Measurements from ENCODE around the gene IFT80. TPM values are rescaled to one million over a fixed set of nuclear protein-coding genes. Genes with fewer than 3 reads are reported as not detected.

IFT80 gene
- polyA plus RNA-seq, 1 of the 3 experiments (the other 2 are of a cell fraction), result 10.5 TPM

- TF ChIP-seq IRF3 (IDR thresholded peaks at IDR 0.05; ENCODE audit: low read depth, low read length), result no peak
- TF ChIP-seq ZBTB33 (IDR thresholded peaks at IDR 0.05; ENCODE audit: borderline replicate concordance, low read depth), result no peak
- no peak for TF ChIP-seq NRF1 (IDR thresholded peaks at IDR 0.05; ENCODE audit: low read depth, low read length)
Measured at GRCh38 chr3:160314995-160315394, 84.0 kb downstream of the IFT80 start (continued).

- POLR2A ChIA-PET, result no interaction called here
- TF ChIP-seq RCOR1 (IDR thresholded peaks at IDR 0.05; ENCODE audit: low read length) (no peak), USF1 (IDR thresholded peaks at IDR 0.05; ENCODE audit: borderline replicate concordance, low read depth) (no peak), RXRA (IDR thresholded peaks at IDR 0.05; ENCODE audit: borderline replicate concordance, low read depth) (no peak), FOXJ3 (CRISPR knock-in tag; IDR thresholded peaks at IDR 0.05) (no peak)
- Histone ChIP-seq H3K4me3 (ENCODE audit: low read depth in 2 of 2, low read length in 1 of 2) (no peak overlapping the region), H3K4me2 (no peak overlapping the region), H2AFZ (ENCODE audit: low read depth) (no peak overlapping the region), H3K9me2 (no peaks in the 10 kb centered on the region), H3K27ac (ENCODE audit: low read depth in 2 of 2, low read length in 1 of 2) (no peak overlapping the region), H3K36me3 (replicated peaks in 1 of 2; ENCODE audit: control insufficient read depth in 1 of 2, insufficient read depth in 2 of 2, low read length in 1 of 2) (peaks cover 6 to 19% of the 10 kb centered on the region in 2 experiments), H3K9ac (no peak overlapping the region), H3K4me1 (ENCODE audit: control insufficient read depth in 1 of 2, insufficient read depth in 2 of 2, low read depth in 1 of 2, low read length in 1 of 2) (no peaks in the 10 kb centered on the region), H3K27me3 (ENCODE audit: insufficient read depth) (no peaks in the 10 kb centered on the region), H4K20me1 (ENCODE audit: insufficient read depth) (no peaks in the 10 kb centered on the region), H3K9me3 (no peaks in the 10 kb centered on the region), H3K79me2 (ENCODE audit: insufficient read depth) (no peaks in the 10 kb centered on the region), H3F3A (replicated peaks; ENCODE audit: insufficient read depth) (no peaks in the 10 kb centered on the region)
- peak; percentile 1 for DNase-seq
- CTCF ChIA-PET, result no interaction called here
- 86% methylated on average over 4 of the region's 5 CpGs for WGBS (ENCODE audit: low lambda C conversion rate)
Measured at GRCh38 chr3:160312014-160312624, 86.9 kb downstream of the IFT80 start.

GRCh38 chr3:160302806-160303205 lies 96.2 kb downstream of the IFT80 start:
- Histone ChIP-seq H3K4me3 (ENCODE audit: low read depth in 2 of 2, low read length in 1 of 2) (no peak overlapping the region), H3K27ac (ENCODE audit: low read depth in 2 of 2, low read length in 1 of 2) (no peak overlapping the region), H3K9me2 (no peaks in the 10 kb centered on the region; the same call in 1 of the 2 replicates), H3K79me2 (ENCODE audit: insufficient read depth) (no peaks in the 10 kb centered on the region), H3K4me2 (no peak overlapping the region), H3K4me1 (ENCODE audit: control insufficient read depth in 1 of 2, insufficient read depth in 2 of 2, low read depth in 1 of 2, low read length in 1 of 2) (no peaks in the 10 kb centered on the region), H3K36me3 (replicated peaks in 1 of 2; ENCODE audit: control insufficient read depth in 1 of 2, insufficient read depth in 2 of 2, low read length in 1 of 2) (peaks cover 26 to 40% of the 10 kb centered on the region in 2 experiments), H3K9me3 (no peaks in the 10 kb centered on the region), H2AFZ (ENCODE audit: low read depth) (no peak overlapping the region), H3K9ac (no peak overlapping the region), H3F3A (replicated peaks; ENCODE audit: insufficient read depth) (peaks cover 5% of the 10 kb centered on the region), H3K27me3 (ENCODE audit: insufficient read depth) (no peaks in the 10 kb centered on the region), H4K20me1 (ENCODE audit: insufficient read depth) (no peaks in the 10 kb centered on the region)
- DNase-seq, result no peak
- POLR2A ChIA-PET, result no interaction called here
- no peak for TF ChIP-seq ELF1 (IDR thresholded peaks at IDR 0.05)
- TF ChIP-seq TEAD4 (IDR thresholded peaks at IDR 0.05; ENCODE audit: borderline replicate concordance, insufficient read depth), result no peak
- no peak for TF ChIP-seq TAF1 (IDR thresholded peaks at IDR 0.05; ENCODE audit: borderline replicate concordance, low read depth, low read length)
- no peak for TF ChIP-seq USF2 (IDR thresholded peaks at IDR 0.05; ENCODE audit: borderline replicate concordance, low read depth, low read length)
- TF ChIP-seq RFX5 (IDR thresholded peaks at IDR 0.05; ENCODE audit: low read length), result no peak
- TF ChIP-seq CTCF (IDR thresholded peaks at IDR 0.05), result no peak
- TF ChIP-seq NFIC (IDR thresholded peaks at IDR 0.05; ENCODE audit: borderline replicate concordance), result no peak
- TF ChIP-seq RAD21 (IDR thresholded peaks at IDR 0.05; ENCODE audit: low read length), result no peak
- no peak for TF ChIP-seq FOSL2 (IDR thresholded peaks at IDR 0.05; ENCODE audit: borderline replicate concordance, low read depth)
- TF ChIP-seq USF1 (IDR thresholded peaks at IDR 0.05; ENCODE audit: borderline replicate concordance, low read depth), result no peak
- TF ChIP-seq MEF2A (IDR thresholded peaks at IDR 0.05; ENCODE audit: borderline replicate concordance, low read depth), result no peak
- CTCF ChIA-PET, result no interaction called here
